HG02588 (cell line): ENCODE data around the gene SH2D3A.
A peak's percentile ranks its signal among the peaks of the same experiment; 100 is the strongest.
"Not testable (repeated sequence)": the region's sequence is repeated elsewhere in the genome, so short reads cannot be mapped to it uniquely, and the experiment has no call there.

Experiments used
- ATAC-seq: cut with Tn5 transposase; IDR thresholded peaks from one replicate; pipeline ENCODE4 v1.9.1; 2021; ENCODE audit warnings: mild to moderate bottlenecking, moderate library complexity; ENCODE audit not compliant: unreplicated experiment

SH2D3A gene

DNA sequence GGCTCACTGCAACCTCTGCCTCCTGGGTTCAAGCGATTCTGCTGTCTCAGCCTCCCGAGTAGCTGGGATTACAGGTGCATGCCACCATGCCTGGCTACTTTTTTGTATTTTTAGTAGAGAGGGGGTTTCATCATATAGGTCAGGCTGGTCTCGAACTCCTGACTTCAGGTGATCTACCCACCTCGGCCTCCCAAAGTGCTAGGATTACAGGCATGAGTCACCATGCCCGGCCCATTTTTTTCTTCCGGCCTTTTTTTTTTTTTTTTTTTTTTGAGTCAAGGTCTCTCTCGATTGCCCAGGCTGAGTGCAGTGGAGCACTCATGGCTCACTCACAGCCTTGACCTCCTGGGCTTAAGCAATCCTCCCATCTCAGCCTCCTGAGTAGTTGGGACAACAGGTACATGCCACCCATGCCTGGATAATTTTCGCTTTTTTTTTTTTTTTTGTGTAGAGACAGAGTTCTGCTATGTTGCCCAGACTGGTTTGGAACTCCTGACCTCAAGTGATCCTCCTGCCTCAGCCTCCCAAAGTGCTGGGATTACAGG is 4.9 kb downstream of the SH2D3A start:
- ATAC-seq, result not testable (repeated sequence)

DNA sequence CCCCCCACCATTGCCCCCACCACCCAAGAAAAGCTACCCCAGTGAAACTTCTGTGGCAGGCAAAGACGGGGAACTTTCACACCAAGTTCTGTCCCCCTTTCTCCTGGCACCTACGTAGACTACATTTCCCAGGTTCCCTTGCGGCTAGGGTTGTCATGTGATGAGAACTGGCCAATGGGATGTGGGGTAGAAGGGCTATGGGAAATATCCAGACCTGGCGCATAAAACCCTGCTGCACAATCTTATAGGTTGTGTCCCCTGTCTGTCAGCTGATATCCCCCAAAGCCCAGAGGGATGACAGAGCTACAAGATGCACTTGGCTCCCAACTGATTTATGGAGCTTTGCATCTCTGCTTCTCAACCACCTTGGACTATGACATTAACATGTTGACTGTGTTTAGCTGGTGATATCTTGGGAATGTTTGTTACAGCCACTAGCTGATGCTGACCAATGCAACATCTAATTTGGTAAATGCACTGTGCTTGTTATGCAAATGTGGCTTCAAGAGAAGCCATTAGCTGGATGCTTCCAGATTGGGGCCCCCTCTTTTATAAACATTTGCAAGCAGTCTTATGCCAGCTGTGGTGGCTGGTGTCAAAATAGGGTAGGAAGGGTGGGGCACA is 6.1 kb downstream of the SH2D3A start:
- no peak for ATAC-seq

DNA sequence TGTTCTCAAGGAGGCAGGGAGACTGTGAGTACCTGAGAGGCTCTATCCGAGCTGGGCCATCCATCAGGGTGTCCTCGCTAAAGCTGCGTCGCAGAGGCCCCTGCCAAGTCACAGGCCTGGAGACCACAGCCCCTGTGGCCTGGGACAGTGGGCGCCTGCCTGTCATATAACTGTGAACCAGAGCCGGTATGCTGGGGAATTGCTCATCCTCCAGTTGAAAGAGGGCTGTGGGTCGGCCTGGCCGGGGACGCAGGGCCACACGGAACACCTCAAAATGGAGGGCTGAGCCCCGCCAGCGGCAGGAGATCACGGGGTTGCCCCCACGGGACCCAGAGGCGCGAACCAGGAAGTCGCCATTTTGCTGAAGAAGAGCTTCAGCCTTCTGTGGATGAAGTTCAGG is 6.6 kb downstream of the SH2D3A start:
- no peak for ATAC-seq

DNA sequence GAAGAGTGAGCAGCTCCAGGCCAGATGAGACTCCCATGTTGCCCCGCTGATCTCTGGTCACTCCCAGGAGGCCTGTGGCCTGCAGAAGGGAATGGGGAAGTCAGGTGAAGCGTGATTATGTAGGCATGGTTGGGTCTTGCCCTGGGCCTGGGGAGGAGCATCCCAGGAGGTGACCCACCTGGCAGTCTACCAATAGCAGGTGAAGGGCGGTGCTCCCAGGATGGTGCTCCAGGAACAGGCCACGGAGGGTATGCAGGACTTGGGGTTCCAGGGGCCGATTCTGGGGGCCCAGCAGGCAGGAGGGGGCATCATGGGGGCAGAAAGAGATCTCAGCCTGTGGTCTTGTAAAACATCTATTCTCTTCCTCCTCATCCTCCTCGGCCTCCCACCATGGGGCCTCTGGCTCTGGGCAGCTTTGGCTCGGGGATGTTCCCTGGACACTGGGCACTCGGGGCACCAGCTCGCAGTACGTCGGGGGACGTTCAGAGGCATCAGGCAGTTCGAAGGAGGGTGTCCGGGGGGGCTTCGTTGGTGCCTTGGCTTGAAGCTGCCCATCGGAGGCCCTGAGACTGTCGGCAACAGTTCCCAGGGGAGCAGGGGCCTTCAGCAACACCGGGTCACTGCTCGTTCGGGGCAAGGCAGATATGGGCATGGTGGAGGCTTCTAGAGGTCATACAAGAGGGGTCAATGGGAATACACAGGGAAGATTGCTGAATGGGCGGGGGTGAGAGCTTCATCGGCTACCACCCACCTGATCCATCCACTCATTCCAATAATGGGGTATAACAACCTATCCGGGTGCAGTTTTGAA is 12.4 kb downstream of the SH2D3A start:
- no peak for ATAC-seq

DNA sequence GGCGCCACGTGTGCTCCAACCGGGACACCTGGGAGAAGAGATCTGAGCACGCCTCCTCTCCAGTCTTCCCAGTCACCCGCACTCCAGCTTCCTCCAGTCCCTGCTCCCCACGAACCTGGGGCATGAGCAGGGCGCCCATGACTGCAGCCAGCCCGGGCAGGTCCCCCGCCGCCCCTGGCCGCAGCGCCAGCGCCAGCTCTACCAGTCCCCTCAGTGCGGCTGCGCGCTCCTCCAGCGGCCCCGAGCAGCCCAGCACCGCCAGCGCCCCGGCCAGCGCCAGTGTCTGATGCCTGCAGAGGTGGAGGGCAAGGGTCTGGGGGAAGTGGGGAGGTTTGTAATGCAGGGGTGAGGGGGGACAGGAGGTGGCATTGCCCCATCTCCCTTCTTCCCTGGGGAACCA is 13.1 kb downstream of the SH2D3A start:
- ATAC-seq, result no peak

DNA sequence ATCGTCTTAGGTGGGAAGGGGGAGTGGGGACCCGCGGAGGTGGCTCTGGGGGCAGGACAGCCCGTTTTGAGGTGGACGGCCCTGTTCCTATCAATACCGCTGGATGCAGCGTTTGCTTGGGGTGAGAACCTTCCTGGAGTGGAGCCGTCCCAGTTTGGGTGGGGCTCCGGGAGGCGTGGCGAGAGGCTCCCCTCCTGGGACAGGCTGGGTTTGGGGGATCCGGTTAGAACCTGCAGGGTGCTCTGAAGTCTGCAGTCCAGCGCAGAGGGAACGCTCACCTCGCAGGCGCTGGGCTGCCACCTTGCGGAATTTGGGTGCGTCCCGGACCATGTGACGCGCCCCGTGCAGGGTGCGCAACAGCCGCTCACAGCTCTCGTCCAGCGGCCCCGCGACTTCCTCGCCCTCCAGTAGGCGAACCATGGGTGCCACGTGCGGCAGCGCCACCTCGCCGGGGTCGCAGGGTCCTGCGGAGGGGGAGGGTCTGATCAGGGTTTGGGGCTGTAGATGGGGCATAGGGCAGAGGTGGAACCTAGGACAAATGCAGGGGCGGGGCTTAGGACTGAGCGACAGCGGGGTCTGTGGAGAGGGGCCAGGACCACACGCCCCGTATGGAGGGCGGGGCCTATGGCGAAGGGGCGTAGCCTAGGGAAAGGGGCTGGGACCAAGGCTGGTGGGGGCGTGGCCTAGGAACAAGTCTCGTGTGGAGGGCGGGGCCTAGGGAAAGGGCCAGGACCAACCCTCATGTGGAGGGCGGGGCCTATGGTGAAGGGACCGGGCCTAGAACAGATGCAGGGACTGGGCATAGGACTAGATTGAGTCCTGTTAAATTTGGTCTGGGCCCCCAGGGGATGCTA is 13.8 kb downstream of the SH2D3A start:
- ATAC-seq, result peak; percentile 64

DNA sequence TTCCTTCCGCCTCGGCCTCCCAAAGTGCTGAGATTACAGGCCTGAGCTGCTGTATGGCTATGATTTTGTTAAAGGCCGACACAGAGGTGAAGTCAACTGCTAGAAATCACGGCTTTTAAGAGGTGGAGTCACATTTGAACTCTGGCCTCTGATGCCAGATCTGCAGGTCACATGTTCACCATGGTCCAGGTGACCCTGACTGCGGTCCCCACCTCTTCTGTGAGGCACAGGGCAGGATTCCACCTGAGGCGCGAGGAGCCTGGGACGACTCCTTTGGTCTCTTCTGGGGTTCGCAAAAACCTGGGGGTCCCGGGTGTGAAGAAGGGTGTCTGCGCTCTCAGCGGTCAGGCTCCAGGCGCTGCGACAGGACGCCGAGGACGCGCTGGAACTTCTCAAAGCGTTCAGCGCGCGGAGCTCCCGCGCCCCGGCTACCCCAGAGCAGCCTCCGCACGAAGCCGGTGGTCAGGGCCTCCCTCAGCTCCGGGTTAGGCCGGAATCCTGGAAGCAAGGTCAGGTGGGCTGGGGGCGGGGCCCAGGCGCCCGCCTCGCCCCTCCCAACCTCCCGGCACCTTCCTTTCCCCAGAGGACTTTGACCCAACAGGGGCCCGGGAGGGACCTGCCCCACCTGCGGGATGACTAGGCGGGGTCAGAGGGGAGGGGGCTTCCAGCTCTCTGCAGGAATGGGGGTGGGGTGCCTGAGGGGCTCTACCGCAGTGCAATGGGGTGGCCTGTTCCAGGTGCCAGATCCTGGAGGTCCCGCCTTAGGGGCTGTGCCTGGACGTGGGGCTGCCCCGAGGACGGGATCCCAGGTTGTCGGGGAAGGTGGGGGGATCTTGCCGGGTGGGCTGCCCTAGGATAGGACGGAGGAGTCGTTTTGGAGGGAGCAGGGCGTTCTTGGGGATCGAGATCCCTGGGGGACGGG is 14.7 kb downstream of the SH2D3A start:
- ATAC-seq, result no peak

DNA sequence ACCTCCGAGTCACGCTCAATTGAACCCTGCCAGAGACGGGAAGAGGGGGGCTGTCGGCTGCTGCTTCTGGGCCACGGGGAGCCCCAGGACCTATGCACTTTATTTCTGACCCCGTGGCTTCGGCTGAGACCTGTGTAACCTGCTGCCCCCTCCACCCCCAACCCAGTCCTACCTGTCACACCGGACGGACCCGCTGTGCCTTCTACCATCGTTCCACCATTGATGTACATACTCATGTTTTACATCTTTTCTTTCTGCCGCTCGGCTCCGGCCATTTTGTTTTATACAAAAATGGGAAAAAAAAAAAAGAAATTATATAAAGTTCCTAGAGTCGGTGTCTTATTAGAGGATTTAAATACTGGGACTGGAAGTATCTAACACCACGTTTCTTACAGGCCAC is 16.0 kb downstream of the SH2D3A start:
- ATAC-seq, result no peak

DNA sequence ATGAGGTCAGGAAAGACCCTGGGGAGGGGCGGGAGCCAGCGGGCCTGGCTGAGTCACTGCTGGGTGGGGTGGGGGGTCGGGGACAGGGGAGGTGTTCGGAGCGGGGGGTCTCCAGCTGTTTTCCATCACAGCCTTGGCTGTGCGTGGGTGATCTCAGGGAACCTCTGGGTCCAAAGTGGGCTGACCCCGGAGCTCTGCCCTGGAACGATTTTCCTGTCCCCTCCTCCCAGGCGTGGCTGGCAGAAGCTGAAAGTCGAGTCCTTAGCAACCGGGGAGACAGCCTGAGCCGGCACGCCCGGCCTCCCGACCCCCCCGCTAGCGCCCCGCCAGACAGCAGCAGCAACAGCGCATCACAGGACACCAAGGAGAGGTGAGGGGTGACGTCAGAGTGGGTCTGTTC is 17.2 kb downstream of the SH2D3A start:
- no peak for ATAC-seq

DNA sequence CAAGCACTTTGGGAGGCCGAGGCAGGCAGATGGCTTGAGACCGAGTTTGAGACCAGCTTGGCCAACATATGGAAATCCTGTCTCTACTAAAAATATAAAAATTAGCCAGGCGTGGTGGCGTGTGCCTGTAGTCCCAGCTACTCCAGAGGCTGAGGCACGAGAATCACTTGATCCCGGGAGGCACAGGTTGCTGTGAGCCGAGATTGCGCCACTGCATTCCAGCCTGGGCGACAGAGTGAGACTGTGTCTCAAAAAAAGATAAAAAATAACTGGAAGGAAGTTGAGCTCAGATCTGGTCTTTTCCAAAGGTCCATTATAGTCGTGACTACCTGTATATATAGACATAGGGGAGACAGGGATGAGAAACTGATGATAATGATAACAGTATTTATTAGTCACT is 18.7 kb downstream of the SH2D3A start:
- not testable (repeated sequence) for ATAC-seq

DNA sequence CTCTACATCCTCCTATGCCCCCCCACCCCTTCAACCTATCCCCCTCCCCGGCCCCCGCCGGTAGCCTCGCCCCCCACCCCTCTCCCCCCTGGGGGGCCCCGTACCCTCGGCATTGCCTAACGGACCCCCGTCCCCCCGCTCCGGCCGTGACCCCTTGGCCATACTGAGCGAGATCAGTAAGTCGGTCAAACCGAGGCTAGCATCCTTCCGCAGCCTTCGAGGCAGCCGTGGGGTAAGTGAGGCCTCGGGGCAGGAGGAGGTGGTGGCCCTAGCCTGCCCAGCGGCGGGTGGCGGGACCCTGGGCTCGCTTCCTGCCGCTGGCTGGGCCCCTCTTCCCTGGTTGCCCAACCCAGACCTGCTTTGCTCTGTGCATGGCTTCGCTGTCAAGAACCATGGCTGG is 21.3 kb downstream of the SH2D3A start:
- no peak for ATAC-seq

DNA sequence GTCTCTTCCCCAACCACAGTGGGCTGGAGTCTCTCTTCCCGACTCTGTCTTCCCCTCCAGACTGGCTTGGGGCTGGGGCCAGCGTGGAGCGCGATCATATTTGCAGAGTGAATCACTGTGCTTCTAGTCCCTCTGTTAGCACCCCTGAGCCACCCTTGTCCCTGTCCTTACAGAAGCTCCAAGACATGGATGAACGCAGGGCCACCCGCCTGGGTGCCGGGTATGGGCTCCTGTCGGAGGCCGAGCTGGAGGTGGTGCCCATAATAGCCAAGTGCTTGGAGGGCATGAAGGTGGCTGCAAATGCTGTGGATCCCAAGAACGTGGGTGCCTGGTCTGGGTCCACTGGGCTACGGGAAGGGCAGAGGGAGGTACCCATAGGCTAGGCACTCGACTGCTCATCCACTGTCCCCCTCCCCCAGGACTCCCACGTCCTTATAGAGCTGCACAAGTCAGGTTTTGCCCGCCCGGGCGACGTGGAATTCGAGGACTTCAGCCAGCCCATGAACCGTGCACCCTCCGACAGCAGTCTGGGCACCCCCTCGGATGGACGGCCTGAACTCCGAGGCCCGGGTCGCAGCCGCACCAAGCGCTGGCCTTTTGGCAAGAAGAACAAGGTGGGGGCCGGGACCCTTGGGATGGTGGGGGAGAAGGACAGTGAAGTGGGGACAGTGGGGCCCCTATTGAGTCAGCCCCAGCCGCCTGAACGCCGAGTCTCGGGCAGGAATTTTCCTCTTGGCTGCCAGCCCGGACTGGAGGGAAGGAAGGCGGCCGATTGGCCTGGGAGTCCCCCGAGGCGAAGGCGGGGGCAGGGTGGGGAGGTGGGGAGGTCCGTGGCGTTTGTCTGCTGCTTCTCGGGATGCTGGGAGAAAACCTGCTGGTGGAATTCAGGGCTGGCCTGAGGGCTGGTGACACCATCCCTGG is 22.6 kb downstream of the SH2D3A start:
- ATAC-seq, result no peak

DNA sequence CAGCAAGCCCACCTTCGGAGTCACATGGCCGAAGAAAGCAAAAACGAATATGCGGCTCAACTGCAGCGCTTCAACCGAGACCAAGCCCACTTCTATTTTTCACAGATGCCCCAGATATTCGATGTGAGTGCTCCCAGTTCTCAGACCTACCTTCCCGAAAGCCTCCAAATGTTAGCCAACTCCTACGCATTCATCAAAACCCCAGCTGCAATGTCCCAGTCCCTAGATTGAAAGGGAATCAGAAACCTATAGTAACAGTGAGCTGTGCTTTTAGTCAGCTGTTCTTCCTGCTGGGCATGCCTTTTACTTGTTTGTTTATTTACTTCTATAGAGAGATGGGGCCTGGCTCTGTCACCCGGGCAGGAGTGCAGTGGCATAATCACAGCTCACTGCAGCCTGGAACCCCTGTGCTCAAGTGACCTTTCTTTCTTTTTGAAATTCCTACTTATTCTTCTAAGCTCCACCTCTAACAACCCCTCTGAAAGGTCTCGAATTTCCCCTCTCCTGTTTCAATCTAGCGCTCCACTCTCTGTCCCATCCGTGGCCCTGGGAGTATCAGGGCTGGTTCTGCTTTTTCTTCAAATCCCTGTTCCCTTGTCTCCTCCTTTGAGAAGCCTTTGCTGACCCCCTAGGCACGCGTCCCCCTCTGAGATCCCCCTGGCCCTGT is 23.4 kb downstream of the SH2D3A start:
- ATAC-seq, result no peak

DNA sequence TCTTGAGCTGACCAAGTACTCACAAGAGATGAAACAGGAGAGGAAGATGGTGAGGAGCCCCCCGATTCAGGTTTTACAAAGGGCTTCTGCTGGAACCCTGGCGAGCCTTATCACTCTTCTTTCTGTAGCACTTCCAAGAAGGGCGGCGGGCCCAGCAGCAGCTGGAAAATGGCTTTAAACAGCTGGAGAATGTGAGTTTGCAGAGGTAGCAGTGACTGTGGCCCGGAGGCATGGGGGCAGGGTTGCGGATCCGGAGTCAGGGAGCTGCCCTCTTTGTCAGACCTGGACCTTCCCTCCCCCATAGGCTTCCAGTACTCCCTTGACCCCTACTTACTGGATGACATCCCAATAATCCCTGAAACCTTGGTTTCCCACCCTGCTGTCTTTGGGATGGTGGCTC is 24.2 kb downstream of the SH2D3A start:
- no peak for ATAC-seq

DNA sequence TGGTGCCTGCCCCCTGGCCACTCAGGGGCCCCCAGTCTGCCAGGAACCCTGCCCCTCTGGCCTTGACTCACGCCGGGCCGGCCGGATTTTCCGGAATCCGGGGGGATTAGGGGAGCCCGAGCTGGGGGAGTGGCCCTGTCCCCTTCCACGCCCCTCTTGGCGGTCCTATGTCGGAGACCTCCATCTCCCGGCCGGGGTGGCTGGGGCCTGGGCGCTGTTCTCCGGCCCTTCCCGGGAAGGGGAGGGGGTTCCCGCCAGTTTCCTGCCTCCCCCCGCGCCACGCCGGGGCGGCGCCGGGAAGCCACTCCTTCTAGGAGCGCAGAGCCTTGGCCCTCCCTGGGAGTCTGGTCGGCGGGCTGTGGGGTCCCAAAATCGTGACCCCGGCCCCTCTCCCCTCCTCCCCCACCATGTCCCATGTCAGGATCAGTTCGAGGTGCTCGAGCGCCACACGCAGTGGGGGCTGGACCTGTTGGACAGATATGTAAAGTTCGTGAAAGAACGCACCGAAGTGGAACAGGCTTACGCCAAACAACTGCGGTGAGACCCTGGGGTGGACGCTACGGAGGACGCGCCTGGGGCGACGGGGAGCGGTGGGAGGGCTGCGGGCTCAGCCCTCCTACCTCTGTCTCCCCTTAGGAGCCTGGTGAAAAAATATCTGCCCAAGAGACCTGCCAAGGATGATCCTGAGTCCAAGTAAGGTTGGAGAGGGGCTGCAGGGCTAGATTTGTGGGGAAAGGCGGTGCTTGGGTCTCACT is 26.5 kb downstream of the SH2D3A start:
- no peak for ATAC-seq

DNA sequence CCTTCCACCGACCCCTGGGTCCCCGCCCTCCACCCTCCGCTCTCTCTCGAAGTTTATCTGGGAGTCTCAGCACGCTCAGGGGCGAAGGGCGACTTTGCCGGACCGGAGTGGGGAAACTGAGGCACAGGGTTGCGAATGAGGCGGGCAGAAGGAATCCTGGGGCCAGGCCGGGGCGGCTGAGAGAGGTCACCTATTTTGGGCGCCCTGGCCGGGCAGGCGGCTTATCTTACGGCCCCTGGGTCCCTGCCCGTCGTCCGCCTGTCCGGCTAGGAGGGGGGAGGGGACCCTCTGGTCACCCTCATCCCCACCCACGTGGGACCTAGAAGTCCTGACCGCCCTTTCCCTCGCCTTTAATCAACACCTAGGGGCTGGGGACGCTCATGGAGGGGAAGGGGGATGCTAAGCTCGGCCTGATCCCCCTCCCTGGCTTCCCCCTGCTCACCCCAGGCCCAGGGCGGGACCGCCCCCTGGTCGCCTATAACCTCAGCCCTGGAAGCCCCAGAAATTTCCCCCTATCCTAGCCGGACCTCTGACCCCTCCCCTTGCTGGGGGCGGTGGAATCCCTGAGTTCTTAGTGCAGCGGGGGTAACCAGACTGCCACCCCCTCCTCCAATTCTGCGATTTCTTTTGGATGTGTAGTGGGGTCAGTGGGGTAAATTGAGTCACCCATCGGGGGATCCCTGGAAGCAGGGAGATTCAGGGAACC is 27.2 kb downstream of the SH2D3A start:
- no peak for ATAC-seq

DNA sequence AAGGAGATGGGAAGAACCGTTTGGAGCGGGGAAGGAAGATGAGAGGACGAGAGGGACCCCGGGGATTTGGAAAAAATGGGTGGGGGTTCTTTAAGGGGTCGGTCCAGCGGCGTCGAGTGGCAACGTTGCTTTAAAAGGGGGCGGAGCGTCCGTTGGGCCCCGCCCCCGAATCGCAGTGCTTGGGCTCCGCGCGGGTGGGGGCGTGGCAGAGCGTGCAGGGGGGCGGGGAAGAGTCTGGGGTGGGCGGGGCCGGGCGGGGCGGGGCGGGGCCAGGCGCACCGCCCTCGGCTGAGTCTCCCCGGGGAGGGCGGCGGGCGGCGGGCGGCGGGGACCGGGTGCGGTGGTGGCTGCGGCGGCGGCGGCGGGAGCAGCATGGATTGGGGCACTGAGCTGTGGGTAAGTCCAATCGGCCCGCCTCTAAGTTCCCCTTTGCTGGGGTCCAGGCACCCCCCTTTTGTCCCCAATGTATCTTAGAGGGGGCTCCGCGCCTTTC is 27.8 kb downstream of the SH2D3A start, which contains the start of gene TRIP10:
TSS of gene TRIP10 (plus strand) at position 291 of the 493 bp plus-strand sequence. CDS start at position 373, 82 bp downstream.
- no peak for ATAC-seq
